Activated T-helper 17 cell treated with anti-CD3 and anti-CD28 coated beads, Interleukin-2, amount 50 U/mL, for 72 hours (primary cell): Measurements from ENCODE around the gene IFNAR1. TPM values are rescaled to one million over a fixed set of nuclear protein-coding genes. Genes with fewer than 3 reads are reported as not detected.

Source experiments
- ATAC-seq: fragments of 150-1000 bp; cut with Tn5 transposase; replicated peaks from 2 replicates; pipeline ENCODE4 v1.10.0; 2021; ENCODE audit warnings: mild to moderate bottlenecking, moderate library complexity
- H3K27ac Mint-ChIP-seq: one replicate; pipeline ENCODE4 v1.8.0; 2022; ENCODE audit warnings: mixed read lengths
- H3K27me3 Mint-ChIP-seq: one replicate; pipeline ENCODE4 v1.8.0; 2022; ENCODE audit warnings: mixed read lengths
- H3K36me3 Mint-ChIP-seq: one replicate; pipeline ENCODE4 v1.8.0; 2022; ENCODE audit warnings: low read depth, mild to moderate bottlenecking, mixed read lengths
- H3K4me1 Mint-ChIP-seq: one replicate; pipeline ENCODE4 v1.8.0; 2022; ENCODE audit warnings: mixed read lengths
- H3K4me3 Mint-ChIP-seq: one replicate; pipeline ENCODE4 v1.8.0; 2022; ENCODE audit warnings: mild to moderate bottlenecking, mixed read lengths
- H3K9me3 Mint-ChIP-seq: one replicate; pipeline ENCODE4 v1.8.0; 2022; ENCODE audit warnings: mixed read lengths
- total RNA-seq, 2 donors: library from RNA; stranded (reverse); gene quantifications; one replicate each; pipeline ENCODE4 v1.2.3, GENCODE V29; 2022

IFNAR1 gene
- total RNA-seq, 2 donors from 2014 or later: 38.5 to 38.8 TPM

- peaks cover 34% of the 10 kb centered on the region for H3K4me1 Mint-ChIP-seq
- H3K9me3 Mint-ChIP-seq: no peaks in the 10 kb centered on the region
- peak overlapping the region; percentile 83 for H3K27ac Mint-ChIP-seq
- H3K4me3 Mint-ChIP-seq: peak overlapping the region; percentile 65
- H3K36me3 Mint-ChIP-seq: peaks cover 23% of the 10 kb centered on the region
- peak; percentile 87 for ATAC-seq
- no peaks in the 10 kb centered on the region for H3K27me3 Mint-ChIP-seq
These were observed 25.5 kb upstream of the IFNAR1 start for GRCh38 chr21:33299181-33299752.

GRCh38 chr21:33300701-33301631 is 23.8 kb upstream of the IFNAR1 start:
- no peaks in the 10 kb centered on the region for H3K27me3 Mint-ChIP-seq
- H3K4me3 Mint-ChIP-seq: peak overlapping the region; percentile 65
- H3K9me3 Mint-ChIP-seq: no peaks in the 10 kb centered on the region
- no peak for ATAC-seq
- H3K36me3 Mint-ChIP-seq: peaks cover 14% of the 10 kb centered on the region
- H3K4me1 Mint-ChIP-seq: peaks cover 39% of the 10 kb centered on the region
- H3K27ac Mint-ChIP-seq: peak overlapping the region; percentile 74

- Mint-ChIP-seq H3K4me3 (peak overlapping the region; percentile 65), H3K27me3 (no peaks in the 10 kb centered on the region), H3K9me3 (no peaks in the 10 kb centered on the region), H3K27ac (peak overlapping the region; percentile 74), H3K36me3 (peaks cover 7% of the 10 kb centered on the region), H3K4me1 (peaks cover 39% of the 10 kb centered on the region)
- ATAC-seq: no peak
These were observed 23.2 kb upstream of the IFNAR1 start for GRCh38 chr21:33301632-33302002.

GRCh38 chr21:33302055-33302454 is 22.7 kb upstream of the IFNAR1 start:
- peaks cover 39% of the 10 kb centered on the region for H3K4me1 Mint-ChIP-seq
- no peaks in the 10 kb centered on the region for H3K9me3 Mint-ChIP-seq
- no peak for ATAC-seq
- H3K4me3 Mint-ChIP-seq: no peak overlapping the region
- H3K36me3 Mint-ChIP-seq: peaks cover 3% of the 10 kb centered on the region
- no peak overlapping the region for H3K27ac Mint-ChIP-seq
- H3K27me3 Mint-ChIP-seq: no peaks in the 10 kb centered on the region

GRCh38 chr21:33302796-33303195 is 22.0 kb upstream of the IFNAR1 start:
- Mint-ChIP-seq H3K9me3 (no peaks in the 10 kb centered on the region), H3K27ac (no peak overlapping the region), H3K36me3 (no peaks in the 10 kb centered on the region), H3K4me3 (no peak overlapping the region), H3K4me1 (peaks cover 34% of the 10 kb centered on the region), H3K27me3 (no peaks in the 10 kb centered on the region)
- no peak for ATAC-seq

GRCh38 chr21:33305344-33305671 is 19.5 kb upstream of the IFNAR1 start:
- H3K9me3 Mint-ChIP-seq: no peaks in the 10 kb centered on the region
- no peak overlapping the region for H3K4me3 Mint-ChIP-seq
- ATAC-seq: no peak
- peaks cover 24% of the 10 kb centered on the region for H3K4me1 Mint-ChIP-seq
- peak overlapping the region; percentile 63 for H3K27ac Mint-ChIP-seq
- no peaks in the 10 kb centered on the region for H3K36me3 Mint-ChIP-seq
- no peaks in the 10 kb centered on the region for H3K27me3 Mint-ChIP-seq

GRCh38 chr21:33305938-33306337 is 18.8 kb upstream of the IFNAR1 start:
- ATAC-seq: no peak
- H3K9me3 Mint-ChIP-seq: no peaks in the 10 kb centered on the region
- H3K36me3 Mint-ChIP-seq: no peaks in the 10 kb centered on the region
- no peak overlapping the region for H3K27ac Mint-ChIP-seq
- no peak overlapping the region for H3K4me3 Mint-ChIP-seq
- no peaks in the 10 kb centered on the region for H3K27me3 Mint-ChIP-seq
- peaks cover 17% of the 10 kb centered on the region for H3K4me1 Mint-ChIP-seq

GRCh38 chr21:33308586-33309490 is 15.9 kb upstream of the IFNAR1 start:
- Mint-ChIP-seq H3K36me3 (no peaks in the 10 kb centered on the region), H3K27ac (no peak overlapping the region), H3K4me3 (no peak overlapping the region), H3K9me3 (no peaks in the 10 kb centered on the region), H3K27me3 (no peaks in the 10 kb centered on the region), H3K4me1 (peaks cover 10% of the 10 kb centered on the region)
- ATAC-seq: no peak

GRCh38 chr21:33309778-33310177 is 15.0 kb upstream of the IFNAR1 start:
- H3K4me3 Mint-ChIP-seq: no peak overlapping the region
- no peak for ATAC-seq
- H3K9me3 Mint-ChIP-seq: no peaks in the 10 kb centered on the region
- peaks cover 5% of the 10 kb centered on the region for H3K4me1 Mint-ChIP-seq
- H3K27ac Mint-ChIP-seq: no peak overlapping the region
- no peaks in the 10 kb centered on the region for H3K27me3 Mint-ChIP-seq
- H3K36me3 Mint-ChIP-seq: no peaks in the 10 kb centered on the region

GRCh38 chr21:33312121-33312520 is 12.6 kb upstream of the IFNAR1 start:
- Mint-ChIP-seq H3K4me3 (no peak overlapping the region), H3K4me1 (peaks cover 5% of the 10 kb centered on the region), H3K27me3 (no peaks in the 10 kb centered on the region), H3K27ac (no peak overlapping the region), H3K9me3 (no peaks in the 10 kb centered on the region), H3K36me3 (no peaks in the 10 kb centered on the region)
- ATAC-seq: no peak

GRCh38 chr21:33313183-33313582 is 11.6 kb upstream of the IFNAR1 start:
- Mint-ChIP-seq H3K4me3 (no peak overlapping the region), H3K4me1 (peaks cover 5% of the 10 kb centered on the region), H3K27ac (no peak overlapping the region), H3K36me3 (no peaks in the 10 kb centered on the region), H3K27me3 (no peaks in the 10 kb centered on the region), H3K9me3 (no peaks in the 10 kb centered on the region)
- no peak for ATAC-seq

- no peaks in the 10 kb centered on the region for H3K27me3 Mint-ChIP-seq
- H3K27ac Mint-ChIP-seq: no peak overlapping the region
- no peaks in the 10 kb centered on the region for H3K36me3 Mint-ChIP-seq
- H3K9me3 Mint-ChIP-seq: no peaks in the 10 kb centered on the region
- H3K4me3 Mint-ChIP-seq: no peak overlapping the region
- no peak for ATAC-seq
- peaks cover 5% of the 10 kb centered on the region for H3K4me1 Mint-ChIP-seq
These were observed 11.2 kb upstream of the IFNAR1 start for GRCh38 chr21:33313611-33314010.

GRCh38 chr21:33314111-33314510 is 10.7 kb upstream of the IFNAR1 start:
- no peak overlapping the region for H3K27ac Mint-ChIP-seq
- no peaks in the 10 kb centered on the region for H3K9me3 Mint-ChIP-seq
- ATAC-seq: no peak
- H3K27me3 Mint-ChIP-seq: no peaks in the 10 kb centered on the region
- H3K36me3 Mint-ChIP-seq: no peaks in the 10 kb centered on the region
- peaks cover 1% of the 10 kb centered on the region for H3K4me1 Mint-ChIP-seq
- H3K4me3 Mint-ChIP-seq: no peak overlapping the region

GRCh38 chr21:33315946-33316710 is 8.6 kb upstream of the IFNAR1 start:
- no peaks in the 10 kb centered on the region for H3K9me3 Mint-ChIP-seq
- H3K27me3 Mint-ChIP-seq: no peaks in the 10 kb centered on the region
- no peaks in the 10 kb centered on the region for H3K4me1 Mint-ChIP-seq
- ATAC-seq: no peak
- no peak overlapping the region for H3K27ac Mint-ChIP-seq
- no peak overlapping the region for H3K4me3 Mint-ChIP-seq
- no peaks in the 10 kb centered on the region for H3K36me3 Mint-ChIP-seq
